Activated CD8-positive, alpha-beta memory T cell treated with anti-CD3 and anti-CD28 coated beads, Interleukin-2, amount 50 U/mL, for 1 hour (primary cell): Measurements from ENCODE around the gene TEAD1.
A peak's percentile ranks its signal among the peaks of the same experiment; 100 is the strongest.

Source experiments
- DNase-seq: peaks from one replicate; pipeline ENCODE4 v3.0.0-alpha.2; 2020; ENCODE audit errors: extremely low read depth

The TEAD1 gene

GRCh38 chr11:12942157-12942556 lies 267.9 kb downstream of the TEAD1 start:
- no peak for DNase-seq

- no peak for DNase-seq
These were observed 269.1 kb downstream of the TEAD1 start for GRCh38 chr11:12943311-12943710.

- no peak for DNase-seq
These were observed 270.7 kb downstream of the TEAD1 start for GRCh38 chr11:12944889-12945288.

GRCh38 chr11:12949453-12949852 lies 275.2 kb downstream of the TEAD1 start:
- no peak for DNase-seq

DNA sequence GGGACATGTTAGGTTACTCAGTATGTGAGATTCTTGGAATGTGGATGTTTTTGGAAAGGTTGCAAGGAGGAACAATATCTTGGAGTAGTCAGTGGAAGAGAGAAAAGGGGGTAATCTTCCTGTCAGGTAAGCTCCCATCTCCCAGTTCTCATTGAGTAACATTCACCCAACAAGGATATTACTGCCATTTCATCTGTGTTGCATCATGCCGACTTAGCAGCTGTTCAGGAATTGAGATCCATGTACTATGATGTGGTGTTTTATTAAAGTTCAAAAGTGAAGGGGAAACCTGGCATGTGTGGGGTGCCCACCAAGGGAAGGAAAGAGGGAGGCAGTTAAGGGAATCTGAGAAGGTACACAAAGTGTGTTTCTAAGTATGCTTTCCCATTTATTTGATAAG lies 276.4 kb downstream of the TEAD1 start:
- DNase-seq: no peak

GRCh38 chr11:12951376-12951775 lies 277.2 kb downstream of the TEAD1 start:
- no peak for DNase-seq

DNA sequence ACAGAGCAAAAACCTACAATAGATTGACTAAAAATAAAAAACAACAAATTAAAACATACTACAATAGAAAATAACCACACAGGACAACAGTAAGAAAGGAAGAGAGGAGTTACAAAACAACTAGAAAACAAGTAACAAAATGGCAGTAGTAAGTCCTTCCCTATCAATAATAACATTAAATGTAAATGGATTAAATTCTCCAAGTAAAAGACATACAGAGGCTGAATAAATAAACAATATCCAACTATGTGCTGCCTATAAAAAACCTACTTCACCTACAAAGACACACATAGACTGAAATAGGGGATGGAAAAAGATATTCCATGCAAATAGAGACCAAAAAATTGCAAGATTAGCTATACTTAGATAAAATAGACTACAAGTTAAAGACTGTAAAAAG lies 277.9 kb downstream of the TEAD1 start:
- no peak for DNase-seq

- no peak for DNase-seq
These were observed 284.8 kb downstream of the TEAD1 start for GRCh38 chr11:12958986-12959385.

GRCh38 chr11:12961615-12962014 lies 287.4 kb downstream of the TEAD1 start:
- DNase-seq: no peak

DNA sequence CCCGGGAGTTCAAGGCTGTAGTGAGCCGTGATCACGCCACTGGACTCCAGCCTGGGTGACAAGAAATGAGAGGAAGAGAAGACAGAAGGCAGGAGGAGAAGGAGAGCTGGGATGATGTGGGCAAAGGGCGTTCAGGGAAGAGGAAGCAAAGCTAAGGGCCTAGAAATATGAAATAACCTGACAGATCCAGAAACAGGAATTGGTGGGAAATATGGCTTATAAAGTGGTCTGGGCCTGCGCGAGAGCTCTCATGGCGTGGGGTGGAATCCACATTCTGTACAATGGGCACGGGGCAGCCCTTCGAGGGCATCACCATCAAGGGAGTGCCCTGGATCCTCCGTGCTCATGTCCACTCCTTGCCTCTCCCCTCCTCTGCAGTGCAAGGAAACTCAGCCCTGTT lies 288.1 kb downstream of the TEAD1 start:
- DNase-seq: no peak

DNA sequence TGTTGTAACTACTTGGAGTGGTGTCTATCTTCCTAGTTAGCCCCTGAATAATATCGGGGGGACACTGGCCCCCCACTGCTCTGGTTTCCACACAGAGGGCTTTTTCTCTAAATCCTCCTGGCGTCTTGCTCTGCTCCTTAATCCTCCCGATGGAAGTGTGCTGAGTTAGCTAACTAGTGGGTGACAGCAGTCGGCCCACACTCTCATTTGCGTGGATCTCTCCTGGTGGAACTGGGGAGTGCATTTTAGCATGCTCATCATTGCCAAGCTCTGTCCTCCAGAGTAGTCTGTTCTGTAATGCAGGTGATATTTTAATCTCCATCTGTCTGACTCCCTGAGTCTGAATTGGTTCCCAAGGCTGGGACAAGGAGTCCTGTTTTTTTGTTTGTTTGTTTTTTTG lies 288.8 kb downstream of the TEAD1 start:
- no peak for DNase-seq

GRCh38 chr11:12963792-12964536 lies 289.7 kb downstream of the TEAD1 start:
- peak; percentile 4 for DNase-seq

GRCh38 chr11:12964650-12965049 lies 290.4 kb downstream of the TEAD1 start:
- DNase-seq: no peak

DNA sequence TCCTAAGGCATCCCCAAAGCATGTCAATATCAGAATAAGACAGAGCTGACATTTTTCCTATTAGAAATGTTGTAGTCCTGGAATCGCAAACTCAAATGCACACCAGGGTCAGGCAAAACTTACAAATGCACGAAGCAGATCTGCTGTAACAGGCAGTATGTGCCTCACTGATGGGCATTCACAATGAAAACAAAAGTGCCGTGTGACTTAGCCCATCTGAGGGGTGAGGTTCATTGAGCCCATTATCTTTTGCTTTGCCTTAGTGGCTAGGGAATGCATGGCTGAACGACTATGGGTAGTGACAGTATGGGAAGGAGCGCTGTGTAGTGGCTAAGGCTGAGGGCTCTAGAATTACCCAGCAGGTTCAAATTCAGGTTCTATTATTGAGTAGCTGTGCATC lies 291.8 kb downstream of the TEAD1 start:
- DNase-seq: no peak

DNA sequence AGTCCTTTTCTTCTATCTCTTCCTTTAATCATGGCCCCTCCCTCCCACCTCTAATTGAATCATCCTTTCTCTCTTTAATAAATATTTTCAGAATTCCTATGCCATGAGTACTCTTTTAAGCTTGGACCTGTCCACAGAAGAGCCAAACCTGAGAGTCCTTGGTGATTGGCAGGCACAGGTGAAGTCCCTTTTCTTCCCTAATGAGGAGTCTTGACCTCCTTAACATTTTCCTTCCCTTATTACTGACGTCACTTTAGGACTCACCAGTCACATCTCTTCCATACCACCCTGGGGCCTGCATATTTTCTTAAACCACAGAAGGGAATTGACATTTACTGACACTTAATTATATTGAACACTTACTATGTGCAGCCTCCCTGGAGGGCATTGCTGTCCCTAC lies 293.9 kb downstream of the TEAD1 start:
- DNase-seq: no peak

- no peak for DNase-seq
These were observed 294.6 kb downstream of the TEAD1 start for GRCh38 chr11:12968826-12969225.

GRCh38 chr11:12971955-12972354 lies 297.7 kb downstream of the TEAD1 start:
- DNase-seq: no peak

DNA sequence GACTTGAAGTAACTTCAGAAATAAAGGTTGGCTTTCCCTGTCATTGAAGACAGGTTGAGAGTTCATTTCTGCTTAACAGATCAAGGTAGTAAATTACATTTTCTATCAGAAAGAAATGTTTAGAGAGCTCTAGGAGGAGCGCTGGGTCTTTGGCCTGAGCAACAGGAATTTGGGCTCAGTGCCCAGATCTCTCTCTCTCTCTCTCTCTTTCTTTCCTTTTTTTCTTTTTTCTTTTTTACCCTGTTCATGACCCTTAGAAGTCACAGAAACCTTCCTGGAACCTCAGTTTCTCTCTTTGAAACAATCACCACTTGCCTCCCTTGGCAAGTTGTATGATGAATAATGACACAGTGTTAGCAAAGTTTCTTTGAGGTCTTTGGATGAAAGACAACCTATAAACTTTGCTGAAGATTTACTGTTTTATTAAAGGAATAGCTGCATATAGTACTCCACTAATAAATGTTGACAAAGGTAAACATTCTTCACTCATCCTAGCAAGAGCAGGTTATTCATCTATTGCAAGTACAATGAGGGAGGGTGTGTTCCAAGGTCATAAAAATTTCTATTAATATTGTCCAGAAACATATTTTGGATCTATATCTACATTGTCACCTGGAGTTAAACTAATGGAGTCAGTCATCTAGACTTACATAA lies 299.4 kb downstream of the TEAD1 start:
- DNase-seq: no peak

DNA sequence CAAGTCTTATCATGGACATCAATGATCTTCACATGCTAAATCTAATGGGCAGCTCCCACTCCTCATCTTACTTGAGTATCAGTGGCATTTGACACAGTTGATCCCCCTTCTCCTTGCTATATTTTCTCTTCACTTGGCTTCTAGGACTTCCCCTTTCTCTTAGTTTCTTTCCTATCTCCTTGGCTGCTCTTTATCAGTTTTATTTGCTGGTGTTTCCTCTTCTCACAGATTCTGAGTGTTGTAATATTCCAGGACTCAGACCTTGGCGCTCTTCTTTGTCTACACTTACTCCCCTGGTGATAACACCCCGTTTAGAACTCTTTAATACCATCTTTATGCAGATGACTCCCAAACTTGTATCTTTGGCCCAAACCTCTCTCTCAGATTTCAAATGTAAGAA lies 301.0 kb downstream of the TEAD1 start:
- no peak for DNase-seq

- DNase-seq: no peak
These were observed 305.9 kb downstream of the TEAD1 start for GRCh38 chr11:12979928-12980689.

DNA sequence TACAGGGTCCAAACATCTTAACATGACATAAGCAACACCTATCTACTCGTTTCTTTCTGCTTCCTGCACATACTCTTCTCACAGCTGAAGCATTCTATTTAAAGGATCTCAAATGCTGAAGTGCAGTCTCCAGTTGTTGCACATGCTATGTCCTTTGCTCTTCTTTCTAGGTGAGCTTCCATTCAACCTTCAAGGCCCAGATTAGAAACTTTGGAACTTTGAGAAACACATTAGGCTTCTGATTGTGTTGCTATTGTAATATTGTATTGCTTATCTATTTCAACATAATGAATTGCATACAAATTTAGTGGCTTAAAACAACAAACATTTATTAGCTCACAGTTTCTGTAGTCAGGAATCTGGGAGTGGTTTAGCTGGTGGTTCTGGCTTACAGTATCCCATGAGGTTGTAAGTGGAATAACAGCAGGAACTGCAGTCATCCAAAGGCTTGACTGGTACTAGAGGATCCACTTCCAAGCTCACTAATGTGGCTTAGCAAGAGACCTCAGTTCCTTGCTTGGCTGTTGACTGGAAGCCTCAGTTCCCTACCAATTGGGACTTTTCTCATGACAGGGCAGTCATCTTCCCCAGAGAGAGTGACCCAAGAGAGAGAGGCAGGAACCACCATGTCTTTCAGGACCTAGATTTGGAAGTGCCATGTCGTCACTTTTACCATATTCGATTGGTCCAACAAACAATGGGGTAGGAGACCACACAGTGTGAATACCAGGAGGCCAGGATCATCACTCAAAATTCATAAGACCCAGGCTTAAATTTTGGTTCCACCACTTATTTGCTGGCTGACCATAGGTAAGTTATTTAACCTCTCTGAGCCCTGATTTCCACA lies 307.7 kb downstream of the TEAD1 start:
- no peak for DNase-seq

- no peak for DNase-seq
These were observed 309.1 kb downstream of the TEAD1 start for GRCh38 chr11:12983336-12983735.
